BJ (cell line): ENCODE data around the gene NOS1. TPM values are rescaled to one million over a fixed set of nuclear protein-coding genes. Genes with fewer than 3 reads are reported as not detected.

Source experiments
- CTCF ChIA-PET: fragments of 350-600 bp; formaldehyde crosslinking; extraction: SDS; loops from one replicate; lab custom pipeline; 2021; ENCODE audit warnings: antibody characterized with exemption, inconsistent platforms; lab: Yijun Ruan, JAX
- POLR2A ChIA-PET: fragments of 300-600 bp; sonication (Branson Sonifier 250); formaldehyde crosslinking; extraction: SDS; loops from one replicate; lab custom pipeline; 2021; ENCODE audit warnings: antibody characterized with exemption; lab: Charles Lee
- DNase-seq: peaks from one replicate; pipeline ENCODE4 v3.0.0-alpha.2; 2011; ENCODE audit warnings: low read depth
- H3K27me3 ChIP-seq: 2 replicates; pipeline ENCODE4 v1.6.0; 2011; ENCODE audit warnings: low read length; ENCODE audit not compliant: control insufficient read depth, insufficient read depth
- H3K36me3 ChIP-seq: 2 replicates; pipeline ENCODE4 v1.5.1; 2011; ENCODE audit warnings: low read length; ENCODE audit not compliant: control insufficient read depth, insufficient read depth
- H3K4me3 ChIP-seq: 2 replicates; pipeline ENCODE4 v1.5.1; 2011; ENCODE audit warnings: low read depth, mild to moderate bottlenecking, control low read depth, low read length
- CTCF ChIP-seq: IDR thresholded peaks from 2 replicates; pipeline ENCODE4 v1.5.1; 2011; ENCODE audit warnings: low read depth, mild to moderate bottlenecking, control low read depth, inconsistent platforms, low read length, moderate library complexity; ENCODE audit not compliant: insufficient read depth
- polyA plus RNA-seq: library from polyadenylated mRNA; depleted of rRNA; stranded (reverse); fragments of >200 nt; gene quantifications from 2 replicates; pipeline ENCODE4 v1.2.3, GENCODE V29; 2011

NOS1 gene
- polyA plus RNA-seq, 1 experiment: not detected

- CTCF ChIA-PET: interaction anchor here (1.1 kb wide), 1 partner anchor 12 kb away, joined by 3 read pairs; no protein-coding TSS in a partner anchor
- POLR2A ChIA-PET: no interaction called here
- DNase-seq: no peak
- Histone ChIP-seq H3K27me3 (no peaks in the 10 kb centered on the region), H3K36me3 (no peaks in the 10 kb centered on the region), H3K4me3 (no peak overlapping the region)
- no peak for TF ChIP-seq CTCF
Observed at GRCh38 chr12:117393656-117394055, 32.2 kb upstream of the NOS1 start.

GRCh38 chr12:117390866-117391265 is 29.4 kb upstream of the NOS1 start:
- ChIA-PET CTCF (no interaction called here), POLR2A (no interaction called here)
- no peak overlapping the region for H3K4me3 ChIP-seq
- no peaks in the 10 kb centered on the region for H3K36me3 ChIP-seq
- no peak for DNase-seq
- TF ChIP-seq CTCF: no peak
- H3K27me3 ChIP-seq: no peaks in the 10 kb centered on the region

GRCh38 chr12:117388951-117389446 is 27.6 kb upstream of the NOS1 start:
- ChIA-PET CTCF (no interaction called here), POLR2A (no interaction called here)
- no peak for TF ChIP-seq CTCF
- Histone ChIP-seq H3K36me3 (no peaks in the 10 kb centered on the region), H3K4me3 (no peak overlapping the region), H3K27me3 (no peaks in the 10 kb centered on the region)
- DNase-seq: no peak

GRCh38 chr12:117387832-117388231 is 26.4 kb upstream of the NOS1 start:
- ChIA-PET CTCF (interaction anchor here (0.6 kb wide), 1 partner anchor 450 kb away, joined by 3 read pairs; no protein-coding TSS in a partner anchor), POLR2A (no interaction called here)
- Histone ChIP-seq H3K4me3 (no peak overlapping the region), H3K36me3 (no peaks in the 10 kb centered on the region), H3K27me3 (no peaks in the 10 kb centered on the region)
- no peak for TF ChIP-seq CTCF
- DNase-seq: no peak

- Histone ChIP-seq H3K27me3 (no peaks in the 10 kb centered on the region), H3K36me3 (no peaks in the 10 kb centered on the region), H3K4me3 (no peak overlapping the region)
- no peak for TF ChIP-seq CTCF
- ChIA-PET POLR2A (no interaction called here), CTCF (interaction anchor here (1.2 kb wide), 1 partner anchor 18 kb away, joined by 3 read pairs; no protein-coding TSS in a partner anchor)
- DNase-seq: no peak
Observed at GRCh38 chr12:117384735-117385134, 23.3 kb upstream of the NOS1 start.
